Measurements from ENCODE around the gene CLSTN2.

GRCh38 chr3:140145528-140145927 lies 210.5 kb downstream of the CLSTN2 start:
- TF ChIP-seq, protein P1, sequence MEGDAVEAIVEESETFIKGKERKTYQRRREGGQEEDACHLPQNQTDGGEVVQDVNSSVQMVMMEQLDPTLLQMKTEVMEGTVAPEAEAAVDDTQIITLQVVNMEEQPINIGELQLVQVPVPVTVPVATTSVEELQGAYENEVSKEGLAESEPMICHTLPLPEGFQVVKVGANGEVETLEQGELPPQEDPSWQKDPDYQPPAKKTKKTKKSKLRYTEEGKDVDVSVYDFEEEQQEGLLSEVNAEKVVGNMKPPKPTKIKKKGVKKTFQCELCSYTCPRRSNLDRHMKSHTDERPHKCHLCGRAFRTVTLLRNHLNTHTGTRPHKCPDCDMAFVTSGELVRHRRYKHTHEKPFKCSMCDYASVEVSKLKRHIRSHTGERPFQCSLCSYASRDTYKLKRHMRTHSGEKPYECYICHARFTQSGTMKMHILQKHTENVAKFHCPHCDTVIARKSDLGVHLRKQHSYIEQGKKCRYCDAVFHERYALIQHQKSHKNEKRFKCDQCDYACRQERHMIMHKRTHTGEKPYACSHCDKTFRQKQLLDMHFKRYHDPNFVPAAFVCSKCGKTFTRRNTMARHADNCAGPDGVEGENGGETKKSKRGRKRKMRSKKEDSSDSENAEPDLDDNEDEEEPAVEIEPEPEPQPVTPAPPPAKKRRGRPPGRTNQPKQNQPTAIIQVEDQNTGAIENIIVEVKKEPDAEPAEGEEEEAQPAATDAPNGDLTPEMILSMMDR (IDR thresholded peaks at IDR 0.05; ENCODE audit: poor library complexity) = no peak
- TF ChIP-seq EZH2phosphoT487 (IDR thresholded peaks at IDR 0.05; ENCODE audit: low read depth, severe bottlenecking, unreplicated experiment) = no peak
- TF ChIP-seq EZH2 (IDR thresholded peaks at IDR 0.05; ENCODE audit: borderline replicate concordance) = no peak

All from hepatocyte (in vitro differentiated cells).